SU-DHL-6 (cell line): ENCODE results near the gene PSMD3.

Source experiments
- H2AFZ ChIP-seq: fragments of 200-600 bp; sonication (generic); 2 replicates; pipeline ENCODE4 v1.6.1; 2014; ENCODE audit warnings: low read depth, mild to moderate bottlenecking, moderate library complexity, mixed read lengths, antibody characterized with exemption, low read length; ENCODE audit not compliant: severe bottlenecking
- H3F3A ChIP-seq: fragments of 200-600 bp; shearing (Covaris generic); 2 replicates; pipeline ENCODE4 v1.6.0; 2016; ENCODE audit warnings: antibody characterized with exemption, mild to moderate bottlenecking; ENCODE audit not compliant: insufficient read depth
- H3K27ac ChIP-seq: fragments of 200-600 bp; sonication (generic); 2 replicates; pipeline ENCODE4 v1.5.1; 2016; ENCODE audit warnings: low read depth, mild to moderate bottlenecking, low read length, moderate library complexity, mixed read lengths
- H3K27me3 ChIP-seq: fragments of 200-600 bp; sonication (generic), shearing (Covaris generic); 2 replicates; pipeline ENCODE4 v1.6.0; 2014; ENCODE audit warnings: mild to moderate bottlenecking, low read length
- H3K36me3 ChIP-seq: fragments of 200-600 bp; sonication (generic); 2 replicates; pipeline ENCODE4 v1.6.1; 2014; ENCODE audit warnings: mild to moderate bottlenecking, low read length, mixed read lengths
- H3K4me2 ChIP-seq: fragments of 300-600, 200-600 bp; shearing (Covaris generic), sonication (generic); 2 replicates; pipeline ENCODE4 v1.6.0; 2014; ENCODE audit warnings: low read length, low read depth, mild to moderate bottlenecking; ENCODE audit not compliant: poor library complexity, severe bottlenecking
- H3K4me3 ChIP-seq: fragments of 200-600 bp; sonication (generic); 2 replicates; pipeline ENCODE4 v1.5.1; 2014; ENCODE audit warnings: antibody characterized with exemption, low read length, mild to moderate bottlenecking, mixed read lengths; ENCODE audit not compliant: insufficient read depth, poor library complexity, severe bottlenecking
- H3K79me2 ChIP-seq: fragments of 200-600 bp; sonication (generic); 2 replicates; pipeline ENCODE4 v1.6.1; 2014; ENCODE audit warnings: mild to moderate bottlenecking, low read length, moderate library complexity; ENCODE audit not compliant: insufficient read depth
- H3K9ac ChIP-seq: fragments of 200-600 bp; sonication (generic); 2 replicates; pipeline ENCODE4 v1.7.0; 2014; ENCODE audit warnings: mild to moderate bottlenecking, low read length
- H3K9me2 ChIP-seq: fragments of 200-600 bp; sonication (generic); replicated peaks from 2 replicates; pipeline ENCODE4 v1.6.1; 2014; ENCODE audit warnings: low read length; ENCODE audit not compliant: insufficient read depth
- H3K9me3 ChIP-seq: fragments of 200-600 bp; sonication (generic); 2 replicates; pipeline ENCODE4 v1.6.1; 2014; ENCODE audit warnings: low read length, mixed read lengths; ENCODE audit not compliant: insufficient read depth
- H4K20me1 ChIP-seq: fragments of 200-600 bp; sonication (generic); 2 replicates; pipeline ENCODE4 v1.6.1; 2014; ENCODE audit warnings: low read depth, mild to moderate bottlenecking, antibody characterized with exemption, low read length, moderate library complexity, mixed read lengths
- CTCF ChIP-seq: fragments of 200-600 bp; sonication (generic); IDR thresholded peaks from one replicate; pipeline ENCODE4 v1.5.1; 2017; ENCODE audit warnings: antibody characterized with exemption, mild to moderate bottlenecking, low read length, moderate library complexity; ENCODE audit not compliant: insufficient read depth, poor library complexity, severe bottlenecking
- EZH2phosphoT487 ChIP-seq: fragments of 200-600 bp; sonication (generic), shearing (Covaris generic); conservative IDR thresholded peaks from 2 replicates; pipeline ENCODE4 v1.6.1; 2018; ENCODE audit warnings: mild to moderate bottlenecking, antibody characterized with exemption, low read length, moderate library complexity, mixed read lengths

Gene PSMD3

GRCh38 chr17:39969375-39969774 is 11.2 kb upstream of the PSMD3 start:
- no peak for TF ChIP-seq EZH2phosphoT487
- TF ChIP-seq CTCF, result no peak
- Histone ChIP-seq H3K36me3 (no peaks in the 10 kb centered on the region), H2AFZ (no peak overlapping the region), H3K79me2 (no peaks in the 10 kb centered on the region), H4K20me1 (no peaks in the 10 kb centered on the region), H3K4me3 (no peak overlapping the region), H3F3A (no peaks in the 10 kb centered on the region), H3K9ac (no peak overlapping the region), H3K27me3 (no peaks in the 10 kb centered on the region), H3K27ac (no peak overlapping the region), H3K9me3 (no peaks in the 10 kb centered on the region), H3K9me2 (no peaks in the 10 kb centered on the region), H3K4me2 (no peak overlapping the region)

GRCh38 chr17:39970157-39970692 is 10.4 kb upstream of the PSMD3 start:
- Histone ChIP-seq H3K27me3 (no peaks in the 10 kb centered on the region), H3F3A (no peaks in the 10 kb centered on the region), H3K79me2 (no peaks in the 10 kb centered on the region), H2AFZ (no peak overlapping the region), H3K36me3 (no peaks in the 10 kb centered on the region), H4K20me1 (no peaks in the 10 kb centered on the region), H3K4me3 (no peak overlapping the region), H3K4me2 (no peak overlapping the region), H3K27ac (no peak overlapping the region), H3K9me3 (no peaks in the 10 kb centered on the region), H3K9ac (no peak overlapping the region), H3K9me2 (no peaks in the 10 kb centered on the region)
- TF ChIP-seq EZH2phosphoT487 (no peak), CTCF (no peak)

- H3K9me3 ChIP-seq, result no peaks in the 10 kb centered on the region
- no peak overlapping the region for H3K9ac ChIP-seq
- no peak overlapping the region for H2AFZ ChIP-seq
- H3F3A ChIP-seq, result no peaks in the 10 kb centered on the region
- H3K79me2 ChIP-seq, result no peaks in the 10 kb centered on the region
- no peaks in the 10 kb centered on the region for H3K36me3 ChIP-seq
- no peaks in the 10 kb centered on the region for H3K27me3 ChIP-seq
- no peaks in the 10 kb centered on the region for H3K9me2 ChIP-seq
- no peak overlapping the region for H3K4me3 ChIP-seq
- no peak overlapping the region for H3K4me2 ChIP-seq
- H3K27ac ChIP-seq, result no peak overlapping the region
- no peaks in the 10 kb centered on the region for H4K20me1 ChIP-seq
- TF ChIP-seq EZH2phosphoT487, result no peak
- no peak for TF ChIP-seq CTCF
Observed at GRCh38 chr17:39971076-39971603, 9.5 kb upstream of the PSMD3 start.

GRCh38 chr17:39972271-39972670 is 8.3 kb upstream of the PSMD3 start:
- Histone ChIP-seq H3K27me3 (no peaks in the 10 kb centered on the region), H2AFZ (no peak overlapping the region), H3K36me3 (no peaks in the 10 kb centered on the region), H3K9me3 (no peaks in the 10 kb centered on the region), H3K79me2 (no peaks in the 10 kb centered on the region), H3K9ac (no peak overlapping the region), H3K4me2 (no peak overlapping the region), H3K9me2 (no peaks in the 10 kb centered on the region), H3K27ac (no peak overlapping the region), H4K20me1 (no peaks in the 10 kb centered on the region), H3K4me3 (no peak overlapping the region), H3F3A (no peaks in the 10 kb centered on the region)
- TF ChIP-seq CTCF (no peak), EZH2phosphoT487 (no peak)
